GM13976 (cell line): ENCODE measurements around the gene SNX27.
"Not testable (repeated sequence)": the region's sequence is repeated elsewhere in the genome, so short reads cannot be mapped to it uniquely, and the experiment has no call there.

ENCODE experiments used
- DNase-seq: peaks from one replicate; pipeline ENCODE4 v3.0.0; 2012; ENCODE audit warnings: low spot score
- in situ Hi-C: fragments of 300-500 bp; cut with MboI; formaldehyde crosslinking; loops from one replicate; pipeline ENCODE4 v1.12.0; 2022; ENCODE audit warnings: low sequenced_read_pairs, mixed read lengths, inconsistent platforms; ENCODE audit not compliant: unreplicated experiment
- TF ChIP-seq, protein P1 (sequence below): IDR thresholded peaks from 2 replicates; pipeline ENCODE4 v1.5.1; 2012; ENCODE audit warnings: borderline replicate concordance, mild to moderate bottlenecking; ENCODE audit not compliant: insufficient read depth; ENCODE audit errors: extremely low read depth, missing control alignments, control extremely low read depth

Gene SNX27

DNA sequence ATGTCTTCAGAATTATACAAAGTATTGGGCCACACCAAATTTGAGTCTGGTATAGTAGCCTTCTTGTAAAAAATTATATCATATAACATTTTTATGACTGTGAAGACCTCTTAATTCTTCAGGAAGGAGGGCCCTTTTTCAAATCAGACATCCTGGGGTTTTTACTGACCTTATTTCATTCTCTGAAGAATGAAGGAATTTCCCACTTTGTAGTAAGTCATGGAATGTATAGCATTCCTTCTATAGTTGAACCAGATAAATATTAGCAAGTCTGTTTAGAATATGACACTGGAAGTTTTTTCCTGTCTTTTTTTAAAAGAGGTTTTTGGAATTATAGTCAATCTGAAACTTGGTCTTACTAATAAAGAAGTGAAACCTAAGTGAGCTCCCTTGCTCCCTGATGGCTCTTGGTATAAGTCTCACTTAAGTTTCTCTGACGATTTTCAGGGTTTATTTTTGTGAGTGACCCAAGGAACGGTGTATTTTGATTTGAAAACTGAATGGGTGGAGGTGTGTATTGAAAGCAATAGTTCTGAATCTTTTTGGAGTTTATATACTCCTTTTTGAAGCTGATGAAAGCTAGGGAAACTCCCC, 23.7 kb downstream of the SNX27 start:
- TF ChIP-seq, protein P1, sequence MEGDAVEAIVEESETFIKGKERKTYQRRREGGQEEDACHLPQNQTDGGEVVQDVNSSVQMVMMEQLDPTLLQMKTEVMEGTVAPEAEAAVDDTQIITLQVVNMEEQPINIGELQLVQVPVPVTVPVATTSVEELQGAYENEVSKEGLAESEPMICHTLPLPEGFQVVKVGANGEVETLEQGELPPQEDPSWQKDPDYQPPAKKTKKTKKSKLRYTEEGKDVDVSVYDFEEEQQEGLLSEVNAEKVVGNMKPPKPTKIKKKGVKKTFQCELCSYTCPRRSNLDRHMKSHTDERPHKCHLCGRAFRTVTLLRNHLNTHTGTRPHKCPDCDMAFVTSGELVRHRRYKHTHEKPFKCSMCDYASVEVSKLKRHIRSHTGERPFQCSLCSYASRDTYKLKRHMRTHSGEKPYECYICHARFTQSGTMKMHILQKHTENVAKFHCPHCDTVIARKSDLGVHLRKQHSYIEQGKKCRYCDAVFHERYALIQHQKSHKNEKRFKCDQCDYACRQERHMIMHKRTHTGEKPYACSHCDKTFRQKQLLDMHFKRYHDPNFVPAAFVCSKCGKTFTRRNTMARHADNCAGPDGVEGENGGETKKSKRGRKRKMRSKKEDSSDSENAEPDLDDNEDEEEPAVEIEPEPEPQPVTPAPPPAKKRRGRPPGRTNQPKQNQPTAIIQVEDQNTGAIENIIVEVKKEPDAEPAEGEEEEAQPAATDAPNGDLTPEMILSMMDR, result no peak
- in situ Hi-C loops, result no loop called here
- peak; percentile 65 for DNase-seq

DNA sequence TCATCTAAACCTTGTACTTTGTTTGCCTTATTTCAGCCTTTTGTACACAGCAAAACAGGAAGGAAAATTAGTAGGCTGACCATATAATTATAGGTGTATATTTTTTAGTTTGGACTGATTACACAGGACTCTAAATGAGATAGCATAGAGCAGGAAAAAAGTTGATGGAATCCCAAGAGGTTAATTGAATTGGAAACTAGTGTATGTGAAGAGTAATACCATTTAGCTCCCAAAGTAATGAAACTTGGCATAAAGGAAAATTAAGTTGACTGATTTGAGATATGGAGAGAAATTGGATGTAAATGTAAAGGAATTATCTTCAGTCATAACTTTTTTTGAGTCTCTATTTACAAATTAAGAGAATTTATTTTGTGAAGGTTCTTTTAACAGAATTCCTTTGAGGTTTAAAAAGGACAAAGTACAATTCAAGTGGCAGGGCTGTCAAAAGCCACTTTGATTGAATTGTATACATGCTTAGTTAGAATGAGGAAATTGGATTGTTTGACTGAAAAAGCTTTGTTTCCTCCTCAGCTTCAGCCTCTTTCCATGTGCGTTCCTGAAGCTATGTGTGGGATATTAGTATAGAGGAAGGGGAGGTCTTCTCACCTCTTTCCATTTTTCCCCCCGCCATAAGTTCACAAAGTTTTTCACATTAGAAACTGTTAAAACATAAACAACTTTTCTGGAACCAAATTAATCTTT, 26.4 kb downstream of the SNX27 start:
- in situ Hi-C loops, result no loop called here
- DNase-seq, result no peak
- TF ChIP-seq, protein P1, result no peak

DNA sequence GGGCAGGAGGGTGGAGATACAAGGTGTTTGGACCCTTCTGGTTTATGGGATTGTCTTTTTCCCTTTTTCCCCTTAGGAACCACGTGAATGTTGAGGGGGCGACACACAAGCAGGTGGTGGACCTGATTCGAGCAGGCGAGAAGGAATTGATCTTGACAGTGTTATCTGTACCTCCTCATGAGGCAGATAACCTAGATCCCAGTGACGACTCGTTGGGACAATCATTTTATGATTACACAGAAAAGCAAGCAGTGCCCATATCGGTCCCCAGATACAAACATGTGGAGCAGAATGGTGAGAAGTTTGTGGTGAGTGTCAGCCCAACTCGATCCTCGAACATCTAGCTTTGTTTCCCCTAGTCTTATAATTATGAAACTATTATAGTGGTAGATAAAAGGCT, 27.0 kb downstream of the SNX27 start:
- TF ChIP-seq, protein P1, result no peak
- no peak for DNase-seq
- in situ Hi-C loops, result no loop called here

DNA sequence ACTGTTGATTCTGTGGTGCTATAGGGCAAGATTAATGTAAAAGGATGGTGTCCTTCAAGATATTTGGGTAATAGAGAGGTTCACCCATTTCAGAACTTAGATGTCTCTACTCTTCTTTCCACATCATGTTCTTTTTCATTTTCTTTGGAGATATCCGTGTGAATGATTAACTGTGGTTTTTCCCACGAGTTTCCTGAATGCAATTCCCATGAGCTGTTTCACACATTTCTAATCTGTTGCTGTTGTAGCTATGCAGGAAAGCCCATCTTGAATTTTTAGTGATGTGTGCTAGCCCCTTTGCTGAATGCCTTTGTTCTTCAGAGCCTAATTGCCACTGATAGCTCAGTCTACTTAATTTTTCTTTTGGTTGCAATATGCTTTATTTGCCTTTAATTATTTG, 27.6 kb downstream of the SNX27 start:
- TF ChIP-seq, protein P1, result no peak
- in situ Hi-C loops, result no loop called here
- no peak for DNase-seq

DNA sequence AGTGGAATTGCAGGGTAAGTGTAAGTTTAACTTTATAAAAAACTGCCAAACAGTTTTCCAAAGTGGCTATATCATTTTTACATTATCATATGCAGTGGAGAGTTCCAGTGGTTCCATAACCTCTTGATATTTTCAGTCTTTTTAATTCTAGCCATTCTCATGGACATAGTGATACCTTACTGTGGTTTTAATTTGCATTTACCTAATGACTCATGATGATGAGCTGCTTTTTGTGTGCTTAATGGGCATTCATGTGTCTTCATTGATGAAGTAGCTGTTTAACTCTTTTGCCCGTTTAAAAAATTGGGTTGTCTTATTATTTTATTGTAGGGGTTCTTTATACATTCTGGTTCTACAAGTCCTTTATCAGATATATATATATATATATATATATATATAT, 29.4 kb downstream of the SNX27 start:
- no peak for DNase-seq
- in situ Hi-C loops, result no loop called here
- TF ChIP-seq, protein P1, result no peak

DNA sequence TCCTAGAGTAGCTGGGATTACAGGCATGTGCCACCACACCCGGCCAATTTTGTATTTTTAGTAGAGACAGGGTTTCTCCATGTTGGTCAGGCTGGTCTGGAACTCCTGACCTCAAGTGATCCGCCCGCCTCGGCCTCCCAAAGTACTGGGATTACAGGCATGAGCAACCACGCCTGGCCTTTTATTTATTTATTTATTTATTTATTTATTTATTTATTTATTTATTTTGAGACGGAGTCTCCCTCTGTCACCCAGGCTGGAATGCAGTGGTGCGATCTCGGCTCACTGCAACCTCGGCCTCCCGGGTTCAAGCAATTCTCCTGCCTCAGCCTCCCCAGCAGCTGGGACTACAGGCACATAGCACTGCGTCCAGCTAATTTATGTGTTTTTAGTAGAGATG, 31.2 kb downstream of the SNX27 start:
- not testable (repeated sequence) for DNase-seq

DNA sequence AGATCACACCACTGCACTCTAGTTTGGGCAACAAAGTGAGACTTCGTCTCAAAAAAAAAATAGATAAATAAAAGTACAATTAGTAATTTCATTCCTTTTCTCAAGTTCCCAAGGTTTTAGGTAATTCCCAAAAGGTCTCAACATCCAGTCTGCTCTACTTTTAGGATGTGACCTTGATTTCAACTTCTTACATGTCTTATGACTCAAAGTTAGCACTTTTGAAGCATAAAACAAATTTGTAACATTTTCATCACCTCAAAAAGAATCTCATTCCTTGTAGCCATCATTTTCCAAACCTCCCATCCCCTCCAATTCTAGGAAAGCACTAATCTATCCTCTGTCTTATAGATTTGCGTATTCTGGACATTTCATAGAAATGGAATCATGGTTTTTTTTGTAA, 32.2 kb downstream of the SNX27 start:
- TF ChIP-seq, protein P1, result no peak
- no peak for DNase-seq
- in situ Hi-C loops, result no loop called here

More for the DNA sequence above, 31.2 kb downstream of the SNX27 start:
- in situ Hi-C loops, result not testable (repeated sequence)
